ENCODE results near the gene ADAM12. TPM values are rescaled to one million over a fixed set of nuclear protein-coding genes. Genes with fewer than 3 reads are reported as not detected.

The ADAM12 gene
- total and polyA plus RNA-seq, 2 donors from 2014 or later: 0.26 to 3.3 TPM

DNA sequence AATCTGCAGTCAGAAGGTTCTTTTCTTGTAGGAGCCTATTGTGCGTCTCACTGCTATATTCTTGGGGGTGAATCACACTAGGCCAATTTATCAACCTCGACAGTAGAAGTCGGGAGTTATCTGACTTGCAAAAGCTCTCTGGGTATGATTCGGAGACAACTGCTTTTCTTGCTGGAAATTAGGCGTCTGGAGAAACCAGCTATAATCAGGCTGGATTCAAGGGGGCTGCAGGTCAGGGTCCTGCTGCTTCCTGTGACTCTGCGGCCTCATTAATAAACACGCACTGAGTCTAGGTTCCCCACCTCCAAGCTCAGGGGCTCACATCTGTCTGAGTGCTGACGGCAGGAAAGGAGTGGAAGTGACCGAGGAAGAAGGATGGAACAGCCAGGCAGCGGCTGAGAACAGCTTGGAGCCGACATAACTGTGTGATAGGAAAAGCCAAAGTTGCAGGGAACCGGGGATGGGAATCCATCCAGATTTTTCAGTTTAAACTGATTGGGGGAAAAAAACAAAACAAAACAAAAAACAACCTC lies 307.3 kb downstream of the ADAM12 start:
- Histone ChIP-seq H3K27me3 (ENCODE audit: control insufficient read depth, insufficient read depth, low read length) (no peaks in the 10 kb centered on the region), H3K9ac (ENCODE audit: low read length in 3 of 3) (no peak overlapping the region), H3K27ac (ENCODE audit: low read depth in 2 of 2, low read length in 2 of 2) (no peak overlapping the region), H3K9me3 (ENCODE audit: control insufficient read depth in 2 of 3, insufficient read depth in 1 of 3, low read length in 3 of 3) (no peaks in the 10 kb centered on the region), H3K4me1 (ENCODE audit: control insufficient read depth in 2 of 3, insufficient read depth in 2 of 3, low read depth in 1 of 3, low read length in 3 of 3) (peaks cover 3 to 4% (median 3%) of the 10 kb centered on the region in 3 donors), H3K4me3 (ENCODE audit: low read length in 3 of 3) (peak overlapping the region in 1 of 3 donors; percentile 35), H3K36me3 (ENCODE audit: control insufficient read depth in 2 of 3, insufficient read depth in 3 of 3, low read length in 3 of 3) (no peaks in the 10 kb centered on the region)
- intact Hi-C loops (cut with DNase I): no loop called here
- DNase-seq (peak in 3 of 5 donors; percentile 46 to 82 (median 60)), FAIRE-seq (no peak)
- TF ChIP-seq CTCF (IDR thresholded peaks at IDR 0.05; ENCODE audit: borderline replicate concordance, extremely low read depth, insufficient read depth): no peak

GRCh38 chr10:126080291-126080825 lies 307.9 kb downstream of the ADAM12 start:
- Histone ChIP-seq H3K4me3 (ENCODE audit: low read length in 3 of 3) (peak overlapping the region in 1 of 3 donors; percentile 35), H3K27me3 (ENCODE audit: control insufficient read depth, insufficient read depth, low read length) (no peaks in the 10 kb centered on the region), H3K27ac (ENCODE audit: low read depth in 2 of 2, low read length in 2 of 2) (no peak overlapping the region), H3K9me3 (ENCODE audit: control insufficient read depth in 2 of 3, insufficient read depth in 1 of 3, low read length in 3 of 3) (no peaks in the 10 kb centered on the region), H3K36me3 (ENCODE audit: control insufficient read depth in 2 of 3, insufficient read depth in 3 of 3, low read length in 3 of 3) (no peaks in the 10 kb centered on the region), H3K4me1 (ENCODE audit: control insufficient read depth in 2 of 3, insufficient read depth in 2 of 3, low read depth in 1 of 3, low read length in 3 of 3) (peaks cover 3 to 4% (median 3%) of the 10 kb centered on the region in 3 donors), H3K9ac (ENCODE audit: low read length in 3 of 3) (no peak overlapping the region)
- no peak for FAIRE-seq
- peak in 2 of 5 donors; percentile 29 to 48 for DNase-seq
- TF ChIP-seq CTCF (IDR thresholded peaks at IDR 0.05; ENCODE audit: borderline replicate concordance, extremely low read depth, insufficient read depth): no peak
- intact Hi-C loops (cut with DNase I): no loop called here

DNA sequence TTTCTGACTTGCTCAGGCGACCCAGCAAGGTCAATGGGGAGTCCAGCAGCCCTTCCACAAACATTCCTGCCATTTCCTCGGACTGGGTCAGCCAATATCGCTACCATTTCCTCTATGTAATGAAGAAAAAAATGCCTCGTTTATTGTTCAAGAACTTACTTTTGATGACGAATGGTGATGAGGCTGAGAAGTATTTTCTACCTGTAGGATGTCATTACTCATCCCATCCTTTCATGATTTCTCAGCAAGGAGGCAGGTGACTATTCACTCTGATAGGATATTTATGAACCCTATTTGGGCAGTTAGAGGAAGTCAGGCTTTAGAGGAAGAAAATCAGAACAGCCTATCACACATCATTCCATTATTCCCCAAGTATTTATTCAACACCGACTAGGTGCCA lies 313.3 kb downstream of the ADAM12 start:
- Histone ChIP-seq H3K9ac (ENCODE audit: low read length in 3 of 3) (no peak overlapping the region), H3K27me3 (ENCODE audit: control insufficient read depth, insufficient read depth, low read length) (no peaks in the 10 kb centered on the region), H3K4me1 (ENCODE audit: control insufficient read depth in 2 of 3, insufficient read depth in 2 of 3, low read depth in 1 of 3, low read length in 3 of 3) (no peaks in the 10 kb centered on the region), H3K9me3 (ENCODE audit: control insufficient read depth in 2 of 3, insufficient read depth in 1 of 3, low read length in 3 of 3) (no peaks in the 10 kb centered on the region), H3K36me3 (ENCODE audit: control insufficient read depth in 2 of 3, insufficient read depth in 3 of 3, low read length in 3 of 3) (no peaks in the 10 kb centered on the region), H3K4me3 (ENCODE audit: low read length in 3 of 3) (no peak overlapping the region), H3K27ac (ENCODE audit: low read depth in 2 of 2, low read length in 2 of 2) (no peak overlapping the region)
- FAIRE-seq (no peak), DNase-seq (no peak)
- no peak for TF ChIP-seq CTCF (IDR thresholded peaks at IDR 0.05; ENCODE audit: borderline replicate concordance, extremely low read depth, insufficient read depth)
- intact Hi-C loops (cut with DNase I): no loop called here
